Suppressor macrophage treated with lipopolysaccharide for 4 hours (primary cell): ENCODE results near the gene PTPRN2.
"Not testable (repeated sequence)": the region's sequence is repeated elsewhere in the genome, so short reads cannot be mapped to it uniquely, and the experiment has no call there.

Experiments
- DNase-seq: peaks from one replicate; pipeline ENCODE4 v3.0.0-alpha.2; 2020

The PTPRN2 gene

DNA sequence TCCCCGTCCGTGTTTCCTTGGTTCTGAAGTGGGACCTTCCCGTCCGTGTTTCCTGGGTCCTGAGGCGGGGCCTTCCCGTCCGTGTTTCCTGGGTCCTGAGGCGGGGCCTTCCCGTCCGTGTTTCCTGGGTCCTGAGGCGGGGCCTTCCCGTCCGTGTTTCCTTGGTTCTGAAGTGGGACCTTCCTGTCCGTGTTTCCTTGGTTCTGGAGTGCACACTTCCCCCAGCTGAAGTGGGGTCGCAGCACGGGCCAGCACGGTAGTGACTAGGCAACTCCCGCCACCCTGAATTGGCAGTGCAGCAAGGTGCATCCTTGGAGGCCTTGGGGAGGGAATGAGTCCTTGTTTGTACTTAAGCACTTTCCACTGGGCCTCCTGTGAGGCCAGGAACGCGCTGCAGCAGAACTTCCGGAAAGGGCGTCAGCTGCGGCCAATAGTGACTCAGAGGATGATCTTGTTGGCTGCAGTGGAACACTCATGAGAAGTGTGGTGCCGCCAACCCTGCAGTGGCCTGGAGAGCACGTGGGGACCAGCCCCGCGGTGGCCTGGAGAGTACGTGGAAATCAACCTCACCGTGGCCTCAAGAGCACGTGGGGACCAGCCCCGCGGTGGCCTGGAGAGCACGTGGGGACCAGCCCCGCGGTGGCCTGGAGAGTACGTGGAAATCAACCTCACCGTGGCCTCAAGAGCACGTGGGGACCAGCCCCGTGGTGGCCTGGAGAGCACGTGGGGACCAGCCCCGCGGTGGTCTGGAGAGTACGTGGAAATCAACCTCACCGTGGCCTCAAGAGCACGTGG, 685.6 kb downstream of the PTPRN2 start:
- not testable (repeated sequence) for DNase-seq

- DNase-seq = no peak
Observed at GRCh38 chr7:157901166-157901565, 686.5 kb downstream of the PTPRN2 start.

GRCh38 chr7:157900556-157900955, 687.1 kb downstream of the PTPRN2 start:
- no peak for DNase-seq

DNA sequence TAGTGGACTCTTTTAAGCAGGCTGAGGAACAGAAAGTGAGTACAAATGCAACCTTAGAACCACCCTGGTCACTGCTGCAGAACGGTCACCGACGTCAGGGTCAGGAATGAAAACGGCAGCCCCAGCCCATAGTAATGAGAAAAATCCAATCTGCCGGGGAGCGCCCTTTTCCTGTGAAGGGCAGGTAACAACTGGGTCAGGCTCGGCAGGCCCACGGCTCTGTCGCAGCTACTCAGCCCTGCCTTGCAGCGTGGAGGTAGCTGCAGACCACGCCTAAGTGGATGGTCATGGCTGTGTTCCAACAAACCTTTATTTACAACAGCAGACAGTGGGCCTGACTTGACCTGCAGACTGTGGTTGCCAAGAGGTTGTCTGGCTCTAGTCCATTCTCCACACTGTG, 687.6 kb downstream of the PTPRN2 start:
- no peak for DNase-seq

- no peak for DNase-seq
Observed at GRCh38 chr7:157898802-157899505, 688.7 kb downstream of the PTPRN2 start.

DNA sequence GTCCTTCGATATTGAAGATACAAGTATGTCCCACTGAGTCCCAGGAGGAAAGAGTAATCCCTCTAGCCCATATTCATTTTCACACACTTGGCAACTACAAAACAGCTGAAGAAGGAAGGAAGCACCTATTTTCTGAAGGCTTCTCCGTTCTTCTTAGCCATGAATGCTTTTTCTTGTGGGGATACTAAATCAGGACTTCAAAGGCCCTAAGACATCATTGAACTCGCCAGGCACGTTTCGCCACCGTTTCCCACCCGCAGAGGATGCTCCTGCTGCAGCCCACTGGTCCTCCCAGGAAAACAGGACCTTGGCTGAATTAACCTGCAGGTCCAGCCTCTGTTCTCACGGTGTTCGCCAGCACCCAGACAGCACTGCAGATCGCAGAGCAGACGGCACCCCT, 689.4 kb downstream of the PTPRN2 start:
- no peak for DNase-seq

DNA sequence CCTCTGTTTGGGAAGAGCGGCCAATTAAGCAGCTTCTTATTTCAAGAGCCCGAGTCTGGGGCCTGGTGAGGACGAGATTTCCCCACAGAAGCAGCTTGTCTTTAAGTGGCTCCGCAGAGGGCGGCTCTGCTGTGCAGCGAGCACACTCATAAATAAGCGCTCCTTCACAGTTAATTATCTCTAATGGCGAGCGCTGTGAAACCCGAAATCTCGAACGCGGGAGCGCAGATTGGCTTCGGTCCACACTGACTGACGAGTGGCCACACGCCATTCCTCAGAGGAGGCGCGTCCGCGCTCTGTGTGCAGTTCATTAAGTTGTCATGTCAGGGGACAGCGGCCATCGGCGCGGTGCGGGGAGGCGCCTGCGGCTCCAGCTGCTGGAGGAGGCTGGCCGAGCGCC, 689.9 kb downstream of the PTPRN2 start:
- DNase-seq = no peak

DNA sequence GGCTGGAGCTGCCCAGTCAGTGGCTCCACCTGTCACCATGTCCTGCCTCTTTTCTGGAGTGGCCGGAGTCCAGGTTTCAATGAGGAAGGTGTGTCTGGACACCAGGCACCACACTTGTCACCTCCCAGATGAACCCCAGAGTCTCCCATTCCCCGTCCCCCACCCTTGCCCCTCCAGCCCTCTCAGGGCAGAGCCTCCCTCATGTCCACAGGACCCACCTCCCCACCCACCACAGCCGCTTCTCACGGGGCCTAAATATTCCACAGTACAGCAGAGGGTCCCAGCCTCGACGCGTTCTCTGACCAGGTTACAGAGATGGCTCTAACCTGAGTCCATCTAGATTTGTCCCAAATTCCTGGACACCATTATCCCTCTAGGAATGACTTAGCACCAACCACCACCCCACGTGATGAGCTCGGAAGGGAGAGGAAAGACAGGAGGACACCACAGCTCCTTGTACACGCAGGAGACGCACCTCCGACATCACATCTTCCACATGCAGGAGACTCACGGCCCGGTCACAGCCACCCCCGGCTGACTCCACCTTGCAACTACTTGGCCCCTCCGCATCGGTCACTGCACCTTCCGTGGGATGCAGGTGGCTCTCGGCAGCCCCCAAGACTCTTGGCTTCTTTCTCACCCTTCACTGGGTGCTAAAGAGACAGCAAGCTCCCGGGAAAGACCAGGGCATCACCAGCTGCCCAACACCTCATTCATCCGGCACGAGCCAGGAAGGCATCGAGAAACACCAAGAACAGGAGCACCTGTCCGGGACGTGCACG, 690.7 kb downstream of the PTPRN2 start:
- no peak for DNase-seq

- not testable (repeated sequence) for DNase-seq
Observed at GRCh38 chr7:157896376-157896675, 691.3 kb downstream of the PTPRN2 start.

- no peak for DNase-seq
Observed at GRCh38 chr7:157895520-157896375, 691.9 kb downstream of the PTPRN2 start.

DNA sequence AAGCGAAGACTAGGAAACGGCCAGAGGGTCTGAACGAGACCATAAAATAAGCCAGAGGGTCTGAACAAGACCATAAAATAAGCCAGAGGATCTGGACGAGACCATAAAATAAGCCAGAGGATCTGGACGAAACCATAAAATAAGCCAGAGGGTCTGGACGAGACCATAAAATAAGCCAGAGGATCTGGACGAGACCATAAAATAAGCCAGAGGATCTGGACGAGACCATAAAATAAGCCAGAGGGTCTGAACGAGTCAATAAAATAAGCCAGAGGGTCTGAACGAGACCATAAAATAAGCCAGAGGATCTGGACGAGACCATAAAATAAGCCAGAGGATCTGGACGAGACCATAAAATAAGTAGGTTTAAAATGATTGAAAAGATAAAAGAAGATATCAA, 692.5 kb downstream of the PTPRN2 start:
- not testable (repeated sequence) for DNase-seq

- DNase-seq = no peak
Observed at GRCh38 chr7:157893535-157894044, 694.0 kb downstream of the PTPRN2 start.

DNA sequence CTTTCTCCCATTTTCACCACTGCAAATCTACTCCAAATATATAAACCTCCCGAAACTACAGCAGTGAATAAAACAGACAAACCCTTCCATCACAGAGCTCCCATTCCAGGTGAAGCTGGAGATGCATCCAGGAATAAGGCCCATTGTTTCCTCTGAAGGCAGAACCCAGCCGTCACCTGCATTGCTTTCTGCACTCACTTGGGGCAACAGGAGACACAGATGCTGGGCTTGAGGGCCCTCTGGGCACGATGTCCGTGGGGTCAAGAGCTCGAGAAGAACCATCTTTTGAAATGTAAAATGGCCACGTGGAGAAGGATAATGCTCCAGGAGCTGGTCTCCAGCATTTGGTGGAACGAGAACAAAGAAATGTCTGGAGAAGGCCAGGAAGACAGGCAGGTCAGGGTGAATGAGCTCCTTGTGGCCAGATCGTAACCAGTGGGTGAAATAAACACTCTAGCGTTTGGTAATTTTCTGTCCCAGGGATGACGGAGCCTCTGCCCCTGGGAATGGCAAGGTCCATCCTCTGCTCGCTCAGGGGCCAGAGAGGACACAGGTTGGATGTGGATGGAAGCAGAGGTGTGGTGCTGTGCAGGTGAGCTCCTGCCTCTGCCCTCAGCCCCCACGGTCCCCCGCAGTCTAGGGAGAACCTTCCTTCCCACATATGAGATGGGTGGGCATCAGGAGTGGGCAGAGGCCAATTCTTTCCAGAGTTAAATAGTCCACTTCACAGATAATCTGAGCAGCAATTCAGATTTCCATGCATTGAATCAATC, 694.7 kb downstream of the PTPRN2 start:
- DNase-seq = no peak

DNA sequence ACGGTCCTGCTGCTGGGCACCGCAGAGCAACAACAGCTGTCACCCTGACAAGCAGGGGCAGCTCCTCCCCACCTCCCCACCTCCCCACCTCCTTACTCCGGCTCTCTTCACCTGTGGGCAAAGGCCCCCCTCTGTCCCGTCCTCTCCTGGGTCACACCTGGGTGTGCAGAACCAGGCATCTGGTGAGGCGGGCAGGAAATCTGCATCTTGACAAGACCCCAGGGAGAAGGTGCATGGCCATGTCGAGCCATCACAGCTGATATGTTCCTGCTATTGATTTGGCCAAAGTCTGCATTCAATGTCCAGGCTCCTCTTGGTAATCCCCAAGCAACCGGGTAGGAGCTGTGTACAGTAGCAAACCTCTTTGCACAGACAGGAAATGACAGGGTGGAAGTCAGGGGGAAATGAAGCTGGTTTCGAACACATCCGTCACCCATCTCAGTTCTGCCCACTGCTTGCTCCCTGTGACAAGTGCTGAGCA, 696.7 kb downstream of the PTPRN2 start:
- no peak for DNase-seq

DNA sequence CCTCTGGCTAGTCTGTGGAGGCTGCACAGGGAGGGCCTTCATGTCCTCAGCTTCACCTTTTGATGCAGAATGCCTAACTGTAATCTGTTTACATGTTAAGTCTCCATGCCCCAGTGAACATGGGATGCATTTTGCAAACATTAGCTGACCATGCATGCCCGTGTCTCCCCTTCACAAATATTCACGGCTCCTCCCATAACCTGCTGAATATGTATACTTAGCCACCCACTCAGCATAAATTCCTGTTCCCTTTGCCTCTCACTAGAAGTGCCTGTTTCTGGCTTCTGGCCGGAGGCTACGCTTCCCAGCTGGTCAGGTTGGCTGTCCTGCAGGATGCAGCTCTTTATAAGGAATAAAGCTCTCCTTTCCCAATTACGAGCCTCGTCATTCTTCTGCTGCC, 698.1 kb downstream of the PTPRN2 start:
- no peak for DNase-seq

DNA sequence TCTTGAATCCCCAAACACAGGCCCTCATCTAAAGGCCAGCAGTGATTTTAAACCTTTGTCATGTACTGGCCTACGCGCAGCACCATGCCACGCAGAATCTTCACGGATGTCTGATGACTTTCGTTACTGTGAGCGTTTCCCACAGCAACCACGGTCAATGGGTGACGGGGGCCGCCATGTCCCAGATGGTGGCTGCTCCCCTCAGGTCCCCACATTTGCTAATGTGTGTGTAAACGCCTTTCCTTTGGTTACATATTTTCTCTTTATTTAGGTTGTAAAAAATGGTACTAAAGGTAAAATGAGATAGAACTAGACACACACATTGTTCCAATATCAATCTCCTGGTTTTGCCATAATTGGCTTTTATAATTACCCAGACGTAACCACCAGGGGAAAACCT, 699.0 kb downstream of the PTPRN2 start:
- no peak for DNase-seq

- no peak for DNase-seq
Observed at GRCh38 chr7:157887400-157887799, 700.2 kb downstream of the PTPRN2 start.

GRCh38 chr7:157886711-157887110, 700.9 kb downstream of the PTPRN2 start:
- DNase-seq = no peak

DNA sequence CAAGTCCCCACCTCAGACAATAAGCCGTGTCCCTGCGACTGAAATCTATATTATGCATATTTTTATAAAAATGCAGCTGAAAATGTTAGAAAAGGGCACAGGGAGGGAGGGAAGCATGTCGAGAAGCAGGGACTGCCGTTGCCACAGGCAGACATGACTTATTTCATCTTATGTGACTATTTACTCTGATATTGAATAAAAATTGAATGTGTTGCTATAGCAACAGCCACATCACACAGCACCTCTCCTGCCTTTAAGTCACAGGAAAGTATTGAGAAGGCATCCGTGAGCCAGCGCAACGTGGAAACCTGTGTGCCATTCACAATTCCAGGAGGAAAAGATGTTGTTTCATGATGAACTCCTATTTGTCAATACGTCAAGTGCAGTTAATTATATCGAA, 701.4 kb downstream of the PTPRN2 start:
- no peak for DNase-seq

DNA sequence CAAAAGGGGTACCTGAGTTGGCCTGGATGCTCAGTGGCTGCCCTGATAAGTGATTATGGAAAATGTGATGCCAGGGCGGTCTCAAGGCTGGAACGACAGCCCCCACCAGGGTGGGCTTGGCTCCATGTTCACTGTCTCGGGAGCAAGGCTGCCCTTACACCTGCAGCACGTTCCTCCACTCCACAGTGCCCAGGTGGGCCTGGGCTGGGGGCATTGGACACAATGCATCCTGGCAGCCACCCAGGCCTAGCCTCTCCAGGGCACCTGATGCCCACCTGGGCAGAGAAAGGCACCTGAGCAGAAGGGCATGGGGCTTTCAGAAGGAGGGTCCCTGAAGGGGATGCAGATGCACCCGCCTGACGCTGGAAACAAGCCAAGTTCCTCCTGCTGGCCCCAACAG, 702.5 kb downstream of the PTPRN2 start:
- no peak for DNase-seq

DNA sequence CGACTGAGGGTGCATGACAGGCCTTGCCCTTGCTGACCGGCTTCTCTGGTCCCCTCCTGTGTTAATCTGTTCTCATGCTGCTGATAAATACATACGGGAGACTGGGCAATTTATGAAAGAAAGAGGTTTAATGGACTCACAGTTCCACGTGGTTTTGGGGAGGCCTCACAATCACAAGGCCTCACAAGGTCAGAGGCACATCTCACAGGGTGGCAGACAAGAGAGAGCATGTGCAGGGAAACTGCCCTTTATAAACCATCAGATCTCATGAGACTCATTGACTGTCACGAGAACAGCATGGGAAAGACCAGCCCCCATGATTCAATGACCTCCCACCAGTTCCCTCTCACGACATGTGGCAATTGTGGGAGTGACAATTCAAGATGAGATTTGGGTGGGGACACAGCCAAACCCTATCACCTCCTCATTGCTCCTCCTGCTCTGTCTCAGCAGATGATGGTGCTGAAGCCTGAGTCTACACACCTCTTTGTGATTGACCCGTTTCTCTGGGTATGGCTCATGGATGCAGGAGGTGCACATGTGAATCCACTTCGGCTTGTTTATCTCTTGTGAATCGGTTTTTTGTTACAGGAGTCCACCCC, 703.1 kb downstream of the PTPRN2 start:
- DNase-seq = no peak
